Stimulated activated CD4-positive, alpha-beta T cell treated with anti-CD3 and anti-CD28 coated beads, Interleukin-4, amount 100 ng/mL, for 24 hours (primary cell): ENCODE measurements around the gene ENGASE.

Experiments
- DNase-seq: peaks from one replicate; pipeline ENCODE4 v3.0.0-alpha.2; 2020

The ENGASE gene

GRCh38 chr17:79118924-79119323 lies 44.3 kb downstream of the ENGASE start:
- DNase-seq: no peak

DNA sequence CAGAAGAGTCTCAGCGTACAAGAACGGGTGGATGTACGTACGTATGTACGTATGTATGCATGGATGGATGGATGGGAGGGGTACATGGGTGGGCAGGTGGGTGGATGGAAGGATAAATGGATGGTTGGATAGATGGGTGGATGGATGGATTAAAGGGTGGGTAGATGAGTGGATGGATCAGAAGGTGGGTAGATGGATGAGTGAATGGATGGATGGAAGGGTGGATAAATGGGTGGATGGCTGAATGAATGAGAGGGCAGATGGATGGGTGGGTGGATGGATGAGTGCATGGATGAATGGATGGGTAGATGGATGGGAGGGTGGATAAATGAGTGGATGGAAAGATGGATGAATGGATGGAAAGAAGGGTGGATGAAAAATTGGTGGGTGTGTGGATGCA lies 45.6 kb downstream of the ENGASE start:
- DNase-seq: no peak

DNA sequence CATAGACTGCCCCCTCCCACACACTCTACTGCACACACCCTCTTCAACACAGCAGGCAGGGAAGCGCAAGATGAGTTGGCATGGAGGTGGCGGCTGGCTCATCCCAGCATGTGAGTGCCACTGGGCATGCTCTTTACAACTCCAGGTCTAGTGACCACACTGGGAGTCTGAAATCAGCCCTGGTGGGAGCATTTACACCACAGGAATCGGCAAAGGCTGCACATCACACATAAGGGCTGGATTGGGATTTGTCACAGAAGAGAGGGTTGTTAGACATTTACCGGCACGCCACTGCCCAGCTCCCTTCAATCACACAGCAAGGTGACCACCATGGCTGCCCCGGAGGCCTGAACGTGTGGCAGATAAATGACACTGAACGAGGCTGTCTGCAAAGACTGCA lies 49.4 kb downstream of the ENGASE start:
- DNase-seq: no peak

DNA sequence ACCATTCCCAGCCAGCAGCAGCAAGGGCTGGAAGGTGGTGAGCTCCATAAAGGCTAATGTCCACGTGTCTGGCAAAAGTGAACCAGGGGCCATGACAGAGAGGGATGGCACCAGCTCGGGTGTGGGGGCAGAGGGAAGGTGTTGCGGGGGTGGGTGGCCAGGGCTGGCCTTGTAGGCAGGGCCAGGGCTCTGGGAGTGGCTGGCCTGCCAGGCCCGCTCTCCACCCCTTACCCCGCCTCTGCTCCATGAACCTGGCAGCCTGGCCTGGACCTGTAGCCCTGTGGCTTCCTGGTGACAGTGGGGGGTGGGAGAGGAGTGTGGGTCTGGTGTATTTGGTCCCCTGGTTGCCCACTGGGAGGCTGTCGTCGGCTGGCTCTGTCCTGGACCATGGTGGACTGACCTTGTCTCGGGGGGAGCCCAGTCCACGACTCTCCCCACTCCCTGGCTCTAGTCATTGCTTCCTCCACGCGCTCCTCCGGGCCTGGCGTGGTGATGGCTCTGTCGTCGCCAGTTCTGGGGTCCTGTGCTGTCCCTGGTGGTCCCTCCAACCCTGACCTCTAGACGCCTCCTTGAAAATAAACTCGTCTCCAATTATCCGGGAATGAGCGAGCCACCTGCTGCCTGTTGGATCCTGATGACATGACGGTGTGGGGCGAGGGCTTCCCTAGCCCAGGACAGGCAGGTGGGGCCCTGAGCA lies 50.0 kb downstream of the ENGASE start:
- DNase-seq: no peak

DNA sequence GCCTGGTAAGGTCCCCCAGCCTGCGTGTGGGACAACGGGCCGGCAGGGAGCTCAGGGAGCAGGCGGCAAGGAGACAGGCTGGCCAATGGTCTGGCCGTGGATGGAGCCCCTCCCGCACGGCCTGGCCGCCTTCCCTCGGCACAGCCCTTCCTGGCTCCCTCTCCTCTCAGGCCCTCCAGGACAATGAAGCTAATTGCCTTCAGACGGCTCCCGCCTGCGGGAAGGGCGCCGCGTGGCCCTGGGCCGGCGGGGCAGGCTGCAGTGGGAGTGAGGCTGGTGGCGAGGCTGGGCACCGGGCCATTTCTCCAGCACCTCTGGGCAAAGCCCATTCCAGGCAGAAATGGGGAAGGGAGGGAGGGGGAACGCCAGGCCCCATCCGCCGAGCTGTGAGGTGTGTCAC lies 50.9 kb downstream of the ENGASE start:
- DNase-seq: no peak

DNA sequence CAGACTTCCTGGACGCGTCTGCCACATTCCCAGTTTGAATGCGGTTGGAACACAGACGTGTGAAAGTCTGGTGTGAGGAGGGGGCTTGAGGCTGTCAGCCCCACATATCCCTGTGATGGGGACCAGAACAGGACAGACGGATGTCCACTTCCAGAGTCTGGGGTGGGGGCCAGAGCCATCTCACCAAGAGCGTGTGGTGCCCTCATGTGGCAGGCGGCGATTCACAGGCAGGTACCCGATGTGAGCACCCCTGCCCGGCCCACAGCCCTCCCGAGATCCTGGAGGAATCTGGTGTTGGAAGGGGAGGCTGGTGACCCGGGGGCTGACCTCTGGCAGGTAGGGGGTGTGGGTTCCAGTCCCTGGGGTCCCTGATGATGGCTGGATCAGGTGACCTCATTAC lies 51.5 kb downstream of the ENGASE start:
- no peak for DNase-seq

- DNase-seq: no peak
Measured at GRCh38 chr17:79127534-79128135, 53.0 kb downstream of the ENGASE start.

- DNase-seq: no peak
Measured at GRCh38 chr17:79129523-79129922, 54.9 kb downstream of the ENGASE start.

DNA sequence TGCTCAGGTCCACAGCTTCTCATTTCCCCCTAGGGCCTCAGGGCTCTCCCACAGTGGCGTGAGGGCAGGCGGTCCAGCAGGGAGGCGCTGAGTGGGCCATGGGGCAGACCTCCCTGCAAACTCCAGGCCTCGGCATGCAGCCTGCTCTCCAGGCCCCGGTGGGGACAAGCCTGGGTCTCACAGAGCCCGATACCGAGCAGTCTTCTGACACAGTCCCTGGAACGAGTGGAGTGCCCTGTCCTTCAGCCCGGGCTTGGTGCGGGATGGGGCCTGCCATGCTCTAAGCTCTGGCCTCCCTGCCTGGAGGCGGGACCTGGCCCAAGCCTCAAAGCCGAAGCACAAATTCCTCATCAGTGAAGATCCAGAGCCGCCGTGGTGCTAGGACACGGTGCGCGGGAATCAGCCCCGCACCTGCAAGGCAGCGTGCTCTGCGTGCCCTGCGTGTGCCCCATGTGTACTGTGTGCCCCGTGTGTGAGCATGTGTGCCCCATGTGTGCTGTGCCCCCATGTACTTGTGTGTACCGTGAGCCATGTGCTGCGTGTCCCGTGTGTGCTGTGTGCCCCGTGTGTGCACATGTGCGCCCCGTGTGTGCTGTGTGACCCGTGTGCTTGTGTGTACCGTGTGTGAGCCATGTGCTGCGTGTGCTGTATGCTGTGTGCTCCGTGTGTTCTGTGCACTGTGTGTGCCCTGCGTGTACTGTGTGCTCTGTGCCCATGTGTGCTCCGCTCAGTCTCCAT lies 56.1 kb downstream of the ENGASE start:
- no peak for DNase-seq

GRCh38 chr17:79131274-79131635 lies 56.6 kb downstream of the ENGASE start:
- no peak for DNase-seq

- DNase-seq: no peak
Measured at GRCh38 chr17:79131701-79132100, 57.1 kb downstream of the ENGASE start.

GRCh38 chr17:79132271-79133064 lies 57.8 kb downstream of the ENGASE start:
- no peak for DNase-seq

DNA sequence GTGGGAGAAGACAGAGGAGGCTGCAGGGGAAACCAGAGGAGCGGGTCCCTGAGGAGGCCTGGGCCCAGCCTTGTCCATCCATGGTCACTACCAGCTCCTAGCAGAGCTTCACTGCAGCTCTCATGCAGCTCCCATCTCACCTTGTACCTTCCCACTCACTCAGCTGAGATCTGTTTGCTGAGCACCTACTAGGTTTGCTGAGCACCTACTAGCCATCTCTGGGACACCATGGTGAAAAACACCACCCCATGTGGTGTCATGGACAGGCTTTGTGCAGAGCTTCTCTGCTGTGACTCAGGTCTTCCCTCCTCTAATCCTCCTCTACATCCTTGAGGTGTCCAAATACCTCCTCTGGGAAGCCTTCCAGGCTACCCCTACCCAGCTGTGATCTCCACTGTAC lies 58.6 kb downstream of the ENGASE start:
- no peak for DNase-seq

GRCh38 chr17:79133985-79134384 lies 59.4 kb downstream of the ENGASE start:
- DNase-seq: no peak

GRCh38 chr17:79135011-79135410 lies 60.4 kb downstream of the ENGASE start:
- no peak for DNase-seq

DNA sequence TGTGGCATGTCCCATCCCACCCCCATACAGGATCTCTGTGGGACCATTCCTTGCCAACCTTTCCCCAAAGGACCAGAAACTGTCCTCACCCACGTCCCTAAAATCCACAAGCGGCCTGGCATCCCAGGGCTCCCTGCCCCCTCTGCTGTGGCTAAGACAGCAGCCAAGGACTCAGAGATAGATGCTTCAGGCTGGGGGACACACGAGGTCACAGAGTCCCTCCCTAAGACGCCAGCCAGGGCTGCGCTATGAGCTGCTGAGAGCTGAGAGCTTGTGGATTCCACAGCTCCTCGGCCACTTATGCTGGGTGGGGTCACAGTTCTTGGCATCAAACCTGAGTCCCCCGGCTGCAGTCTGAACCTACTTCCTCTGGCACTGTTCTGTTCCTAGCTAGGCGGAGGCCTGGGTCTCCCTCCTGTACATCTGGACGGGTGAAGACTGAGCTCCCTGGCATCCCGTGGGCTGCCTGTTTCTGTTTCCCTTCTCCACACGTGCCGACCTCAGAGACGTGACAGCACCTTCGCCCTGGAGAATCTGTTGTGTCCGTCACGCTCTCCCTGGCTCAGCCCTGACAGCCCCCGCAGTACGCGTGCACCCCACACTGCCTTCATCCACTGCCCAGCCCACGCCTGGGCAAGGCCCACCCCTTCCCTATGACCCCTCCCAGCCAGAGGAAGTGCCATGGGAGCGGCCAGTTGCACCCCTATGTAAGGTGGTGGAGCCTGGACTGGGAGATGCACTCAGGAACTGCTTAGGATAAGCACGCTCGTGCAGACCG lies 61.2 kb downstream of the ENGASE start:
- no peak for DNase-seq
